ENCODE data around the gene PCSK6. TPM values are rescaled to one million over a fixed set of nuclear protein-coding genes. Genes with fewer than 3 reads are reported as not detected.

The PCSK6 gene
- total RNA-seq, 4 donors from 2014 or later = 12.9 to 31.5 (median 23.7) TPM

GRCh38 chr15:101362986-101363566, 126.4 kb downstream of the PCSK6 start:
- H3K27me3 ChIP-seq = no peaks in the 10 kb centered on the region
- no peak overlapping the region for H3K27ac ChIP-seq
- no peaks in the 10 kb centered on the region for H3K9me3 ChIP-seq
- TF ChIP-seq POLR2AphosphoS5 (IDR thresholded peaks at IDR 0.05) (no peak), EP300 (IDR thresholded peaks at IDR 0.05) (no peak), POLR2A (IDR thresholded peaks at IDR 0.05) (no peak), CTCF (IDR thresholded peaks at IDR 0.05) (no peak)
- 87% methylated on average over 8 of the region's 8 CpGs for WGBS
- H3K4me1 ChIP-seq = peaks cover 9% of the 10 kb centered on the region
- DNase-seq (ENCODE audit: low spot score in 2 of 2) = no peak
- H3K4me3 ChIP-seq = no peak overlapping the region
- no peaks in the 10 kb centered on the region for H3K36me3 ChIP-seq

- no peak for DNase-seq (ENCODE audit: low spot score in 2 of 2)
- no peaks in the 10 kb centered on the region for H3K36me3 ChIP-seq
- H3K27ac ChIP-seq = no peak overlapping the region
- H3K9me3 ChIP-seq = no peaks in the 10 kb centered on the region
- H3K4me1 ChIP-seq = peaks cover 9% of the 10 kb centered on the region
- H3K27me3 ChIP-seq = peaks cover 3% of the 10 kb centered on the region
- TF ChIP-seq CTCF (IDR thresholded peaks at IDR 0.05) = no peak
- no peak for TF ChIP-seq EP300 (IDR thresholded peaks at IDR 0.05)
- no peak for TF ChIP-seq POLR2A (IDR thresholded peaks at IDR 0.05)
- TF ChIP-seq POLR2AphosphoS5 (IDR thresholded peaks at IDR 0.05) = no peak
- no peak overlapping the region for H3K4me3 ChIP-seq
- WGBS = 94% methylated on average over 6 of the region's 10 CpGs
These were observed 127.1 kb downstream of the PCSK6 start for GRCh38 chr15:101362359-101362758.

- DNase-seq (ENCODE audit: low spot score in 2 of 2) = no peak
- Histone ChIP-seq H3K36me3 (no peaks in the 10 kb centered on the region), H3K4me1 (peaks cover 9% of the 10 kb centered on the region), H3K27ac (no peak overlapping the region), H3K4me3 (no peak overlapping the region), H3K27me3 (peaks cover 3% of the 10 kb centered on the region), H3K9me3 (no peaks in the 10 kb centered on the region)
- no peak for TF ChIP-seq EP300 (IDR thresholded peaks at IDR 0.05)
- no peak for TF ChIP-seq CTCF (IDR thresholded peaks at IDR 0.05)
- no peak for TF ChIP-seq POLR2AphosphoS5 (IDR thresholded peaks at IDR 0.05)
- no peak for TF ChIP-seq POLR2A (IDR thresholded peaks at IDR 0.05)
- 83% methylated on average over 4 of the region's 4 CpGs for WGBS
These were observed 128.1 kb downstream of the PCSK6 start for GRCh38 chr15:101361418-101361817.

GRCh38 chr15:101359365-101359947, 130.1 kb downstream of the PCSK6 start:
- WGBS = 72% methylated on average over 9 of the region's 9 CpGs

More at GRCh38 chr15:101359365-101359947, 130.1 kb downstream of the PCSK6 start:
- Histone ChIP-seq H3K4me3 (no peak overlapping the region), H3K4me1 (peaks cover 9% of the 10 kb centered on the region), H3K27ac (no peak overlapping the region), H3K36me3 (no peaks in the 10 kb centered on the region), H3K9me3 (no peaks in the 10 kb centered on the region), H3K27me3 (peaks cover 3% of the 10 kb centered on the region)
- no peak for DNase-seq (ENCODE audit: low spot score in 2 of 2)
- TF ChIP-seq CTCF (IDR thresholded peaks at IDR 0.05) (no peak), EP300 (IDR thresholded peaks at IDR 0.05) (no peak), POLR2A (IDR thresholded peaks at IDR 0.05) (no peak), POLR2AphosphoS5 (IDR thresholded peaks at IDR 0.05) (no peak)
